HepG2 (cell line): ENCODE data around the gene CHRM5. TPM values are rescaled to one million over a fixed set of nuclear protein-coding genes. Genes with fewer than 3 reads are reported as not detected.

Experiments used
- ATAC-seq: fragments of 200-7000 bp; cut with Tn5 transposase; 3 replicates; pipeline ENCODE4 v1.9.1; 2020; ENCODE audit warnings: mild to moderate bottlenecking, moderate library complexity
- BruUV-seq: library from RNA; stranded (reverse); fragments of 400-500 nt; replicated peaks from 2 replicates; lab custom pipeline; 2021; lab: Mats Ljungman, UMichigan
- CTCF ChIA-PET: fragments of 300-600 bp; formaldehyde crosslinking; extraction: SDS; loops from one replicate; lab custom pipeline; 2021; ENCODE audit warnings: low total read pairs, inconsistent platforms, low intra/inter-chr PET ratio; lab: Yijun Ruan, JAX
- POLR2A ChIA-PET: fragments of 350-600 bp; sonication (Branson Sonifier 250); formaldehyde crosslinking; loops from one replicate; lab custom pipeline; 2020; ENCODE audit warnings: antibody characterized with exemption, inconsistent platforms; lab: Yijun Ruan, JAX
- DNase-seq: peaks from one replicate; pipeline ENCODE4 v3.0.0-alpha.2; 2015; ENCODE audit warnings: low spot score
- FAIRE-seq: peaks from 3 replicates; lab custom pipeline; 2011; peaks lifted over from hg19 to GRCh38; lab: Jason Lieb, UNC
- H2AFZ ChIP-seq: one replicate; pipeline ENCODE4 v1.6.1; 2011; ENCODE audit warnings: low read length, inconsistent platforms
- H3K27ac ChIP-seq: fragments of 300-600 bp; 3 replicates; pipeline ENCODE4 v1.8.0; 2011; ENCODE audit warnings: mixed run types, mild to moderate bottlenecking, mixed read lengths, low read length, inconsistent platforms; ENCODE audit not compliant: insufficient read depth; ENCODE audit errors: extremely low read length
- H3K27me3 ChIP-seq, 2 experiments: fragments of 200-600 bp in 1 of 2; 2 replicates in 1 of 2; 3 replicates in 1 of 2; pipeline versions ENCODE4 v1.6.0 to v1.8.0; 2011; ENCODE audit warnings: low read length in 2 of 2, mild to moderate bottlenecking in 2 of 2, moderate library complexity in 2 of 2, inconsistent platforms in 1 of 2; ENCODE audit not compliant: insufficient read depth in 2 of 2, control insufficient read depth in 1 of 2
- H3K36me3 ChIP-seq, 2 experiments: fragments of 200-600 bp in 1 of 2; replicated peaks in 1 of 2; 2 replicates in 1 of 2; 3 replicates in 1 of 2; pipeline versions ENCODE4 v1.5.1 to v1.8.0; 2011; ENCODE audit warnings: low read length in 2 of 2, inconsistent platforms in 1 of 2; ENCODE audit not compliant: insufficient read depth in 2 of 2, control insufficient read depth in 1 of 2
- H3K4me1 ChIP-seq: 2 replicates; pipeline ENCODE4 v1.5.1; 2012; ENCODE audit warnings: low read length, inconsistent platforms; ENCODE audit not compliant: insufficient read depth
- H3K4me2 ChIP-seq: 2 replicates; pipeline ENCODE4 v1.6.0; 2011; ENCODE audit warnings: low read depth, low read length, inconsistent platforms
- H3K4me3 ChIP-seq, 3 experiments: fragments of 200-600 bp in 1 of 3; sonication (generic), shearing (Covaris generic) in 1 of 3; replicated peaks in 1 of 3; 2 replicates each; pipeline ENCODE4 v1.5.1; 2011 to 2016; ENCODE audit warnings: low read length in 3 of 3, inconsistent platforms in 2 of 3, low read depth in 2 of 3, mild to moderate bottlenecking in 2 of 3, control low read depth in 1 of 3, mixed read lengths in 1 of 3; ENCODE audit not compliant: insufficient read depth in 1 of 3
- H3K79me2 ChIP-seq: one replicate; pipeline ENCODE4 v1.6.1; 2011; ENCODE audit warnings: low read length, inconsistent platforms; ENCODE audit not compliant: insufficient read depth
- H3K9ac ChIP-seq: 2 replicates; pipeline ENCODE4 v1.6.0; 2011; ENCODE audit warnings: mild to moderate bottlenecking, low read depth, low read length, inconsistent platforms; ENCODE audit not compliant: insufficient read depth
- H3K9me3 ChIP-seq: 2 replicates; pipeline ENCODE4 v1.5.1; 2012; ENCODE audit warnings: mild to moderate bottlenecking, low read length
- H4K20me1 ChIP-seq: 2 replicates; pipeline ENCODE4 v1.6.0; 2011; ENCODE audit warnings: inconsistent platforms, mild to moderate bottlenecking, low read length, moderate library complexity; ENCODE audit not compliant: insufficient read depth
- CHCHD3 ChIP-seq: sonication (generic); formaldehyde crosslinking; IDR thresholded peaks from 2 replicates; pipeline ENCODE4 v1.8.0; 2022; ENCODE audit warnings: mild to moderate bottlenecking, missing genetic modification reagents, moderate library complexity
- CHD2 ChIP-seq: IDR thresholded peaks from 2 replicates; pipeline ENCODE4 v1.6.1; 2011; ENCODE audit warnings: low read depth, low read length, improper control_type of control experiment
- CTCF ChIP-seq: sonication (generic); formaldehyde crosslinking; IDR thresholded peaks from 2 replicates; pipeline ENCODE4 v1.5.0; 2020; ENCODE audit warnings: mild to moderate bottlenecking, missing genetic modification reagents, moderate library complexity
- FOSL1 ChIP-seq: sonication (generic); formaldehyde crosslinking; IDR thresholded peaks from 2 replicates; pipeline ENCODE4 v1.9.0; 2021; ENCODE audit warnings: missing genetic modification reagents, borderline replicate concordance
- MYPOP ChIP-seq: sonication (generic); formaldehyde crosslinking; IDR thresholded peaks from 2 replicates; pipeline ENCODE4 v1.8.1; 2023; ENCODE audit warnings: mild to moderate bottlenecking, moderate library complexity, missing genetic modification reagents
- PPARG ChIP-seq: conservative IDR thresholded peaks from 2 replicates; pipeline ENCODE4 v1.6.1; 2016; ENCODE audit warnings: missing biosample characterization, missing genetic modification reagents
- RAD21 ChIP-seq: fragments of 450-650 bp; formaldehyde crosslinking; IDR thresholded peaks from 2 replicates; pipeline ENCODE4 v1.5.0; 2020; ENCODE audit warnings: mild to moderate bottlenecking
- SMC3 ChIP-seq: IDR thresholded peaks from 2 replicates; pipeline ENCODE4 v1.6.1; 2011; ENCODE audit warnings: low read length, improper control_type of control experiment
- STAG1 ChIP-seq: sonication (generic); formaldehyde crosslinking; IDR thresholded peaks from 2 replicates; pipeline ENCODE4 v1.4.0; 2020; ENCODE audit warnings: missing genetic modification reagents
- THAP8 ChIP-seq: sonication (generic); formaldehyde crosslinking; IDR thresholded peaks from 2 replicates; pipeline ENCODE4 v1.5.1; 2020; ENCODE audit warnings: missing genetic modification reagents, mild to moderate bottlenecking, borderline replicate concordance
- ZBTB38 ChIP-seq: sonication (generic); formaldehyde crosslinking; IDR thresholded peaks from 2 replicates; pipeline ENCODE4 v1.5.1; 2020; ENCODE audit warnings: mild to moderate bottlenecking, missing genetic modification reagents
- ZFYVE20 ChIP-seq: sonication (generic); formaldehyde crosslinking; IDR thresholded peaks from 2 replicates; pipeline ENCODE4 v1.8.0; 2023; ENCODE audit warnings: low read depth, mild to moderate bottlenecking, moderate library complexity, missing genetic modification reagents, borderline replicate concordance
- ZIK1 ChIP-seq: sonication (generic); formaldehyde crosslinking; IDR thresholded peaks from 2 replicates; pipeline ENCODE4 v1.5.0; 2020; ENCODE audit warnings: mild to moderate bottlenecking, low read depth, missing genetic modification reagents, borderline replicate concordance
- ZNF354B ChIP-seq: sonication (generic); formaldehyde crosslinking; IDR thresholded peaks from 2 replicates; pipeline ENCODE4 v1.8.0; 2022; ENCODE audit warnings: mild to moderate bottlenecking, missing genetic modification reagents
- WGBS: methylation state at CpG from one replicate; pipeline ENCODE4 v1.1.6; 2017; ENCODE audit warnings: low lambda C conversion rate; 5-methylcytosine and 5-hydroxymethylcytosine counted together
- in situ Hi-C: cut with HindIII; loops from 2 replicates; pipeline ENCODE4 v1.10.0; 2017; ENCODE audit warnings: low pct_unique_long_range_greater_than_20kb; ENCODE audit not compliant: extremely low pct_ligation_motif_present
- intact Hi-C: fragments of 100-400 bp; cut with micrococcal nuclease; formaldehyde crosslinking; loops from one replicate; pipeline ENCODE4 v1.10.0; 2022; ENCODE audit not compliant: unreplicated experiment
- polyA plus RNA-seq, 8 experiments: library from polyadenylated mRNA; depleted of rRNA in 3 of 8; stranded (reverse) in 7 of 8; unstranded in 1 of 8; fragments of >200 nt; fragmentation: Illumina TruSeq in 4 of 8; extraction: Trizol in 4 of 8; gene quantifications; 2 replicates each; pipeline versions ENCODE4 v1.2.1 to v1.2.3, GENCODE V29; 2011 to 2016; ENCODE audit warnings: low read depth in 4 of 8, missing spikeins in 1 of 8, mixed read lengths in 1 of 8; ENCODE audit not compliant: insufficient read depth in 1 of 8
- total RNA-seq, 5 experiments: library from RNA; depleted of rRNA; stranded (reverse); fragments of >200 nt; fragmentation: Illumina TruSeq; extraction: Trizol; gene quantifications; 2 replicates each; pipeline ENCODE4 v1.2.3, GENCODE V29; 2016; ENCODE audit warnings: low read depth in 1 of 5

The CHRM5 gene
- total and polyA plus RNA-seq, 2 of the 13 experiments (the other 11 are each of a cell fraction or from before 2014, with no cell fraction given), result not detected

- FAIRE-seq (peak; percentile 21), ATAC-seq (peak; percentile 57), DNase-seq (peak; percentile 5)
- H3K79me2 ChIP-seq, result no peaks in the 10 kb centered on the region
- H3K9me3 ChIP-seq, result no peaks in the 10 kb centered on the region
- no peak overlapping the region for H3K9ac ChIP-seq
- intact Hi-C loops (loop anchor here (1.0 kb wide), 1 partner anchor 229 kb away; no protein-coding TSS in a partner anchor), in situ Hi-C loops (no loop called here)
- CTCF ChIA-PET, result interaction anchor here (1.1 to 1.6 kb wide), 4 partner anchors 205 to 229 kb away, joined by 3 to 9 read pairs (median 4); no protein-coding TSS in a partner anchor
- no peak overlapping the region for H3K4me2 ChIP-seq
- no peak for TF ChIP-seq MYPOP (CRISPR knock-in tag)
- TF ChIP-seq CHD2, result no peak
- peak; percentile 54; the same call in 1 of the 2 replicates for TF ChIP-seq SMC3
- TF ChIP-seq CHCHD3 (CRISPR knock-in tag), result no peak
- 0 out of 2 replicates have a peak, but pooled peaks have one; percentile 51 for TF ChIP-seq PPARG (CRISPR knock-in tag)
- no peak for TF ChIP-seq ZNF354B (CRISPR knock-in tag)
- TF ChIP-seq THAP8, result no peak
- TF ChIP-seq STAG1 (CRISPR knock-in tag), result peak; percentile 61
- TF ChIP-seq RAD21 (CRISPR knock-in tag), result 0 out of 2 replicates have a peak, but pooled peaks have one; percentile 23
- TF ChIP-seq FOSL1 (CRISPR knock-in tag), result no peak
- TF ChIP-seq CTCF (CRISPR knock-in tag), result peak; percentile 69
- no peak for TF ChIP-seq ZBTB38 (CRISPR knock-in tag)
- no peak for TF ChIP-seq ZFYVE20 (CRISPR knock-in tag)
- TF ChIP-seq ZIK1 (CRISPR knock-in tag), result no peak
- no peak overlapping the region for H3K27ac ChIP-seq
- BruUV-seq, result no TSS peak
- H4K20me1 ChIP-seq, result no peaks in the 10 kb centered on the region
- H3K27me3 ChIP-seq, result no peaks in the 10 kb centered on the region
- WGBS, result 59% methylated on average over 8 of the region's 8 CpGs
- POLR2A ChIA-PET, result no interaction called here
- no peaks in the 10 kb centered on the region for H3K4me1 ChIP-seq
- no peak overlapping the region for H2AFZ ChIP-seq
- H3K4me3 ChIP-seq, result no peak overlapping the region
- H3K36me3 ChIP-seq, result no peaks in the 10 kb centered on the region
Measured at GRCh38 chr15:33963831-33964664, 4.2 kb upstream of the CHRM5 start.
